AG08395 (cell line): Measurements from ENCODE around the gene MED15.

Experiments used
- DNase-seq: peaks from one replicate; pipeline ENCODE4 v3.0.0; 2012; ENCODE audit warnings: mixed read lengths, low spot score

Gene MED15

DNA sequence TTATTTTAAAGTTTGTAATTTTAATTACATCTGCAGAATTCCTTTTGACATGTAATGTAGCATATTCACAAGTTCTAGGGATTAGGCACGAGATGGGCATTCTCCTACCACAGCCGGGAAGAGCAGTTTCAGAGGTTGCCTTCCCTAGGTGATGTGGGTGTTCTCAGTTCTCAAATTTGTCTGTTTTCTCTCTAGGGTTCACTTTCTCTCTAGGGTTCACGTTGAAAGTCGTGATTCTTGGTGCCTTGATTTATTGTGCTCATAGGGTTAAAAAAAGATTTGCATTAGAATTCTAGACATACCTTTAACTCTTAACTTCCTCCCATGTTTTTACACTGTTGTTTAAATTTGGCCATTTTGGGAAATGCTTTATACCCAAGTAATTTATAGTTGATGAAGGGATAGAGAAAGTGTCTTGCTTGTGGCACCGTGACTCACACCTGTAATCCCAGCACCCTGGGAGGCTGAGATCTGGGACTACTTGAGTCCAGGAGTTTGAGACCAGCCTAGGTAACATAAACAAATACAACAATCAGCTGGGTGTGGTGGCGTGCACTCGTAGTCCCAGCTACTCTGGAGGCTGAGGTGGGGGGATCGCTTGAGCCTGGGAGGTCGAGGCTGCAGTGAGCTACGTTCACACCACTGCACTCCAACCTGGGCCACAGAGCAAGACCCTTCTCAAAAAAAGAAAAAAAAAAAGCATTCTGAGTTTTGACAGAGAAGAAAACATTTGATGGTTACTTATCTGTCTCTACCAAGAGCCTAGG is 3.6 kb downstream of the MED15 start:
- no peak for DNase-seq

GRCh38 chr22:20511578-20512229 is 4.3 kb downstream of the MED15 start:
- no peak for DNase-seq

GRCh38 chr22:20514658-20515406 is 7.4 kb downstream of the MED15 start:
- peak; percentile 87 for DNase-seq

DNA sequence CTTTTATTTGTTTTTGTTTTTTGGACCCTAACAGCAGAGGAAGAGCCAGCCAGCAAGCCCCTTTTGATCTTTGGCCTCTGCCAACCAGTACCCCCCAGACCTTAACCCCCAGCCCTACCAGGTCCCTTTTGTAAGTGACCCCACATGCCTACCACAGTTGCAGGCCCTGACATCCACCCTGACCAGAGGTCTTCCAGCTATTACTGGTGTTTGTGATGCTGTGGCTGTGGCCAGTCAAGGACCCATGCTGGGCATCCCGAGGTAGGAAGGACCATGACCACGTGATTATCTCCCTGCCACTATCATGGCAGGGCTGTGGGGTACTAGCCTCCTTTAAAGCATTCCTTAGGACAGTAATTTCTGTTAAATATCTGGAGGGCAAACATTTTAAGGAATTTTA is 9.0 kb downstream of the MED15 start:
- no peak for DNase-seq

DNA sequence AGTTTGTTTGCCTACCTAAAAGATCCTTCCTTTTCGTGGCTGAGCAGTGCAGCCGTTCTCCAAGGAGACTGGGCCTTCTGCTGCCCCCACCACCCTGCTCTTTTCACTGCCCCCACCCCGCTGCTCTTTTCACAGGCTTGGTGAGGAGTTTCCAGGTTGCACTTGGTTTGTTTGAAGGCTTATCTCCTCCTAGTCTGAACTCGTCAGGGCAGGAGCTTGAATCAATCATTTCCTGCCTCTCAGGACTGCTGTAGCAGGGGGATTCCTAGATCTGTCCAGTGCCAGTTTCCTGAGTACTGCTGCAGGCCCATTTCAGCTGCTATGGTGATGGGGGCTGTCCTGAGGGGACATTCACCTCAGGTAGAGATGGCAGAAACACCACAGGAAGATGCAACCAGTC is 10.0 kb downstream of the MED15 start:
- DNase-seq = no peak

DNA sequence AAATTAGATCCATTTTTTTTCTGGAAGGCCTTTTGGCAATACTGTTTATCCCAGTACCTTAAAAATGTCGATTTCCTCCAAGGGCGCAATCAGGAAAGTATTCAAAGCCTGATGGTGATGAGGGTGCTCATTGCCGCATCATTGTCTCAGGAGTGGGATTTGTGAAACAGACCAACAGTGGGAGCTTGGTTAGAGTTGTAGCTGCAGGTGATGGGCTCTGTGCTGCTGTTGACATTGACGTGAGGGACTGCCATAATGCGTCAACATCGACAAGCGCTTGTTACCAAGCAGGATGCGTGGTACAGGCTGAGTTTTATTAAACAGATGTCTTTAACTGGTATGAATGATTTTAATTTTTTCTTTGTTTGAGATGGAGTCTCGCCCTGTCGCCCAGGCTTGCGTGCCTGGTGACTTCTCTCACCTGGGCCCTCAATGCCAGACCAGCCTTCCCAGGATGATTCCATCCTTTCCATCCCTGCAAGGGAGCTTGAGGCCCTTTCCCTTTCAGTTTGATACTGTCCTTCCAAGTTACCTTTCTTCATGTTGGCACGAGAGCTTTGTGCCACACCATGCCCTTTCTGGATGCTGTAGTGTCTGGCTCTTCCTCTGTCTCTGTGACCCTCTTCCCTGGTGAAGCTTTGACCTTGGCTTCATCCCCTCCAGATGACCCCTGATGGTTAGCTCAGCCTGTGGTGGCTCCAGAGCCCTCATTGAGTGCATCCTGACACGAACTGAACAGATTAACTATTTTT is 10.6 kb downstream of the MED15 start:
- DNase-seq = no peak

GRCh38 chr22:20519558-20519957 is 12.1 kb downstream of the MED15 start:
- DNase-seq = no peak

- DNase-seq = no peak
Measured at GRCh38 chr22:20520093-20520511, 12.7 kb downstream of the MED15 start.

- no peak for DNase-seq
Measured at GRCh38 chr22:20522134-20523004, 15.0 kb downstream of the MED15 start.

GRCh38 chr22:20523086-20523983 is 15.9 kb downstream of the MED15 start:
- peak; percentile 73 for DNase-seq

- DNase-seq = no peak
Measured at GRCh38 chr22:20524004-20524481, 16.6 kb downstream of the MED15 start.

GRCh38 chr22:20525048-20525447 is 17.6 kb downstream of the MED15 start:
- DNase-seq = no peak

DNA sequence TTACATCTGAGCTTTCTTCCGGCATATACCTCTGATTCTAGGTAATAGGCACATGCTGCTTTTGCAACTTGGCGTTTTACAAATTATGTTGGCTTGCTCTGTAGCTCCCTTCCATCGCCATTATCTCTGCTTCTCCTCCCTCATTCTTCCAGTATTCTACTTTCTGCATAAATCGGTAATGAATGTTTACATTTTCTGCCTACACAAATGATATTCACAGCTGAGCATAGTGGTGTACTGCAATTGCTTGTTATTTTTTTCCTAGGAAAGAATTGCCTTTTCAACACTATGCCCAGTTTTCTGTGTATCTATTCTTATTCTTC is 18.9 kb downstream of the MED15 start:
- DNase-seq = no peak

- peak; percentile 67 for DNase-seq
Measured at GRCh38 chr22:20526628-20527355, 19.4 kb downstream of the MED15 start.

GRCh38 chr22:20528405-20528978 is 21.1 kb downstream of the MED15 start:
- no peak for DNase-seq

DNA sequence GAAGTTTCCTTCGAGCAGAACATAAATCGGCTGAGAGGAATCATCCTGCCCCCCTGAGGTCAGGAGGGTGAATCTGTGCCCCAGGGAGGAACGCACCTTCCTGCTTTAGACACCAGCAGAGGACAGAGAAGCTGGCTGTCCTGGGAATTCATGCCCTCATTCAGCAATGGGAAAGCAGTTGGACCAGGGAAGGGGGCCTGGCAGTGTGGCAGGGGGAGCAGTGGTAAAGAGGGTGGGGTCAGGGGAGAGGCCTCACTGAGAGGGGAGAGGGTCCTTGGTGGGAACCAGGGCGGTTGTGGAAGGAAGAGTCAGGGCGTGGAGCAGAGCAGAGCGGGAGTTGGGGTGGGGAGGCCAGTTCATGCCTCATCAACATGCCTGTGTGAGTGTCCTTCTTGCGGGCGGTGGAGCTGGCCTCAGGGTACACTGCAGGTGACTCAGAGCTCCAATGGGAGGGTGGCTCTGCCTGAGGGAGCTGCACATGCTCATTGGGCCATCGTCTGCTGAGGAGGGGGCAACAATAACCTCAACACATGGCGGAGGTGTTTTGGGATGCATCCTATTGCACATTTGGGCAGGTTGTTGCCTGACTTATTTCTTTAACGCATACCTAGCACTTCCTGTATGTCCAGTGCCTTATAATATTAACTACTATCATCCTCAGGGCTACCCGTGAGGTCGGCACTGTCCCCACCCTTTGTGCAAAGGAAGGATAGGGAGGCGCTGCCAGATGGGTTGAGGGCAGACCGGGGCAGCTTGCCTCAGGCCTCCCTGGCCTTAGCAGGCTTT is 23.2 kb downstream of the MED15 start:
- peak; percentile 86 for DNase-seq

- DNase-seq = no peak
Measured at GRCh38 chr22:20531154-20531403, 23.7 kb downstream of the MED15 start.

- peak; percentile 90 for DNase-seq
Measured at GRCh38 chr22:20531404-20532201, 24.2 kb downstream of the MED15 start.
